ENCODE data around the gene ARHGEF39.

Gene ARHGEF39

GRCh38 chr9:35705836-35706430, 40.9 kb upstream of the ARHGEF39 start:
- no peaks in the 10 kb centered on the region for H3K27me3 ChIP-seq (ENCODE audit: control insufficient read depth in 3 of 3, insufficient read depth in 3 of 3, low read depth in 1 of 3, low read length in 3 of 3)
- H3K23ac ChIP-seq (ENCODE audit: low read depth, low read length, poor library complexity): no peak overlapping the region
- peaks cover 74 to 94% of the 10 kb centered on the region in 2 donors for H3K36me3 ChIP-seq (replicated peaks in 1 of 2; ENCODE audit: control insufficient read depth in 2 of 2, insufficient read depth in 2 of 2, low read length in 2 of 2)
- H2BK15ac ChIP-seq (ENCODE audit: low read length): no peak overlapping the region
- no peak overlapping the region for H2BK120ac ChIP-seq (ENCODE audit: low read depth, low read length)
- no peak overlapping the region for H3K4me2 ChIP-seq (ENCODE audit: insufficient read depth, low read length, poor library complexity, severe bottlenecking)
- no peak overlapping the region for H4K8ac ChIP-seq (ENCODE audit: low read depth, low read length)
- H2BK12ac ChIP-seq (ENCODE audit: low read length): no peak overlapping the region
- H2AK5ac ChIP-seq (ENCODE audit: low read depth, low read length): no peak overlapping the region
- H2BK5ac ChIP-seq (ENCODE audit: low read length): no peak overlapping the region
- no peak overlapping the region for H3K9ac ChIP-seq (ENCODE audit: low read depth, low read length, poor library complexity)
- H3K79me1 ChIP-seq (ENCODE audit: low read depth, low read length): no peaks in the 10 kb centered on the region
- H3K14ac ChIP-seq (ENCODE audit: low read length): no peak overlapping the region
- no peak for DNase-seq (ENCODE audit: low spot score)
- WGBS, 2 donors (ENCODE audit: extremely low coverage in 2 of 2, insufficient read length in 2 of 2, insufficient replicate concordance in 1 of 2): no CpG with 5 or more reads among the region's 7 CpGs
- no peak overlapping the region for H3K27ac ChIP-seq (replicated peaks; ENCODE audit: low read length)
- H3K18ac ChIP-seq (ENCODE audit: low read length): no peak overlapping the region
- no peaks in the 10 kb centered on the region for H3K4me1 ChIP-seq (ENCODE audit: control insufficient read depth in 2 of 2, insufficient read depth in 1 of 2, low read depth in 1 of 2, low read length in 2 of 2)
- H3K4me3 ChIP-seq (ENCODE audit: low read length in 2 of 2): no peak overlapping the region
- no peak overlapping the region for H4K91ac ChIP-seq (ENCODE audit: low read depth, low read length, poor library complexity)
- no peaks in the 10 kb centered on the region for H3K9me3 ChIP-seq (replicated peaks in 1 of 2; ENCODE audit: control insufficient read depth in 2 of 2, insufficient read depth in 1 of 2, low read depth in 1 of 2, low read length in 2 of 2)
- H3K4ac ChIP-seq (ENCODE audit: low read length): no peak overlapping the region
- H2AFZ ChIP-seq (ENCODE audit: low read length): no peak overlapping the region

DNA sequence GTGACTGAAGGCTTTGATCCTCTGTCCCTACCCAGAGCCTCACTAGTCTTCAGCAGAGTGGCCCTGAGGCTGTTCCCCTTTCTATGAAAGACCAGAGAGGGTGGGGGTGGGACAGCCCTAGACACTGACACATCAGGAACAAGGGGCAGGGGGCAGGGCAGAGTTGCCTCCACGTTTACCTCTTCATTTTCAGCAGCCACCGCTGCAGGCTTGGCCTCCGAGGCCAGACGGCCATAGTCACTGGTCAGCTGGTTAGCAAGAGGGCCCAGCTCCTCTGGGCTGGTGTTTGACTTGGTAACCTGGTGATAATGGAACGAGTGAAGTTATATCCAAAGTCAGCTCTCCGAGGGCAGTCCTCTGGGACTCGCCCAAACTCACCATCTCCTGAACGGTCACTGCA, 40.4 kb upstream of the ARHGEF39 start:
- Histone ChIP-seq H2BK120ac (ENCODE audit: low read depth, low read length) (no peak overlapping the region), H3K4me1 (ENCODE audit: control insufficient read depth in 2 of 2, insufficient read depth in 1 of 2, low read depth in 1 of 2, low read length in 2 of 2) (no peaks in the 10 kb centered on the region), H3K36me3 (replicated peaks in 1 of 2; ENCODE audit: control insufficient read depth in 2 of 2, insufficient read depth in 2 of 2, low read length in 2 of 2) (peaks cover 72 to 94% of the 10 kb centered on the region in 2 donors)

DNA sequence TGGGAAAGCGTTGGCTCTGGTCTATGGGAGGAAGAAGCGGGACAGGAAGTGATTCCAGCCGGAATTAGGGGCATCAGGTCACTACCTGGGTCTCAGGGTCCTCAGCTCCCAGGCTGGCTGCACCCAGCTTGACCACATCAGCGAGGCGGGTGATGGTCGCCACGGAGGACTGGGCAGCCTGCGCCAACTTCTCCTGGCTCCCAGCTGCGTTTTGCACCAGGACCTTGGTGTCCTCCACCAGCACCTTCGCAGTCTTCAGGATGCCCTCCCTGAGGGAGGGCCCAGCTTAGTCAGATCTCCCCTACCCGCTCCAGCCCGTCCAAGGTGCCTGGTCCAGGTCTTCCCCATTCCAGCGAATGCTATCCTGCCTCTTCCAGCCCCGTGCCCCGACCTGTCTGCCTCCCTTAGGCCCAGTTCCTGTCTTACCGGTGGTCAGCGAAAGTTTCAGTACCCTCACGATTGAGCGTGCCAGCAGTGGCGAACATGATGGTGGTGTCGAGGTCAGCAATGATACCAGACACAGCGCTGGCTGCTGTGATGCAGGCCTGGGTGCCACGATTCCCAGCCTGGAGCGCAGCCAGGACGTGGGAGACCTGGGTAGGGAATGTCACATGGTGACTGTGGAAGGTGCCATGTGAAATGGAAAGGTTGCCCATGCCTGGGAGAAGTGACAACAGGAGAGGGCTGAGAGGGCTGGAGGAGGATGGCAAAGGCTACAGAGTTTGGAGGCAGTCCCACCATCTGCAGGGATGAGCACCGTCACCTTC, 39.1 kb upstream of the ARHGEF39 start:
- DNase-seq (ENCODE audit: low spot score): no peak
- H2AFZ ChIP-seq (ENCODE audit: low read length): no peak overlapping the region

More for the DNA sequence above, 40.4 kb upstream of the ARHGEF39 start:
- H4K8ac ChIP-seq (ENCODE audit: low read depth, low read length): no peak overlapping the region
- no peak overlapping the region for H2BK12ac ChIP-seq (ENCODE audit: low read length)
- H3K18ac ChIP-seq (ENCODE audit: low read length): no peak overlapping the region
- WGBS, 2 donors (ENCODE audit: extremely low coverage in 2 of 2, insufficient read length in 2 of 2, insufficient replicate concordance in 1 of 2): no CpG with 5 or more reads among the region's 8 CpGs
- H3K9ac ChIP-seq (ENCODE audit: low read depth, low read length, poor library complexity): no peak overlapping the region
- no peak overlapping the region for H4K91ac ChIP-seq (ENCODE audit: low read depth, low read length, poor library complexity)
- no peak overlapping the region for H2AFZ ChIP-seq (ENCODE audit: low read length)
- H2BK5ac ChIP-seq (ENCODE audit: low read length): no peak overlapping the region
- no peaks in the 10 kb centered on the region for H3K79me1 ChIP-seq (ENCODE audit: low read depth, low read length)
- no peak overlapping the region for H3K4me2 ChIP-seq (ENCODE audit: insufficient read depth, low read length, poor library complexity, severe bottlenecking)
- H2BK15ac ChIP-seq (ENCODE audit: low read length): no peak overlapping the region
- no peak overlapping the region for H3K23ac ChIP-seq (ENCODE audit: low read depth, low read length, poor library complexity)
- H3K14ac ChIP-seq (ENCODE audit: low read length): no peak overlapping the region
- H3K4ac ChIP-seq (ENCODE audit: low read length): no peak overlapping the region
- no peaks in the 10 kb centered on the region for H3K9me3 ChIP-seq (replicated peaks in 1 of 2; ENCODE audit: control insufficient read depth in 2 of 2, insufficient read depth in 1 of 2, low read depth in 1 of 2, low read length in 2 of 2)
- no peak for DNase-seq (ENCODE audit: low spot score)
- H3K27ac ChIP-seq (replicated peaks; ENCODE audit: low read length): no peak overlapping the region
- no peak overlapping the region for H3K4me3 ChIP-seq (ENCODE audit: low read length in 2 of 2)
- H2AK5ac ChIP-seq (ENCODE audit: low read depth, low read length): no peak overlapping the region
- H3K27me3 ChIP-seq (ENCODE audit: control insufficient read depth in 3 of 3, insufficient read depth in 3 of 3, low read depth in 1 of 3, low read length in 3 of 3): no peaks in the 10 kb centered on the region

GRCh38 chr9:35702696-35703095, 37.7 kb upstream of the ARHGEF39 start:
- Histone ChIP-seq H3K4me2 (ENCODE audit: insufficient read depth, low read length, poor library complexity, severe bottlenecking) (no peak overlapping the region), H3K9me3 (replicated peaks in 1 of 2; ENCODE audit: control insufficient read depth in 2 of 2, insufficient read depth in 1 of 2, low read depth in 1 of 2, low read length in 2 of 2) (peaks cover 0 to 2% of the 10 kb centered on the region in 2 donors), H3K79me1 (ENCODE audit: low read depth, low read length) (no peaks in the 10 kb centered on the region), H3K9ac (ENCODE audit: low read depth, low read length, poor library complexity) (no peak overlapping the region), H3K18ac (ENCODE audit: low read length) (no peak overlapping the region), H2AFZ (ENCODE audit: low read length) (no peak overlapping the region), H3K4me1 (ENCODE audit: control insufficient read depth in 2 of 2, insufficient read depth in 1 of 2, low read depth in 1 of 2, low read length in 2 of 2) (no peaks in the 10 kb centered on the region), H2BK12ac (ENCODE audit: low read length) (no peak overlapping the region), H3K27ac (replicated peaks; ENCODE audit: low read length) (no peak overlapping the region), H3K4me3 (ENCODE audit: low read length in 2 of 2) (no peak overlapping the region), H2AK5ac (ENCODE audit: low read depth, low read length) (no peak overlapping the region), H3K23ac (ENCODE audit: low read depth, low read length, poor library complexity) (no peak overlapping the region), H3K36me3 (replicated peaks in 1 of 2; ENCODE audit: control insufficient read depth in 2 of 2, insufficient read depth in 2 of 2, low read length in 2 of 2) (peaks cover 88 to 98% of the 10 kb centered on the region in 2 donors), H2BK15ac (ENCODE audit: low read length) (no peak overlapping the region), H3K14ac (ENCODE audit: low read length) (no peak overlapping the region), H3K4ac (ENCODE audit: low read length) (no peak overlapping the region), H2BK5ac (ENCODE audit: low read length) (no peak overlapping the region), H2BK120ac (ENCODE audit: low read depth, low read length) (no peak overlapping the region), H3K27me3 (ENCODE audit: control insufficient read depth in 3 of 3, insufficient read depth in 3 of 3, low read depth in 1 of 3, low read length in 3 of 3) (no peaks in the 10 kb centered on the region), H4K8ac (ENCODE audit: low read depth, low read length) (no peak overlapping the region), H4K91ac (ENCODE audit: low read depth, low read length, poor library complexity) (no peak overlapping the region)
- no peak for DNase-seq (ENCODE audit: low spot score)
- WGBS, 2 donors (ENCODE audit: extremely low coverage in 2 of 2, insufficient read length in 2 of 2, insufficient replicate concordance in 1 of 2): no CpG with 5 or more reads among the region's 7 CpGs

More for the DNA sequence above, 39.1 kb upstream of the ARHGEF39 start:
- Histone ChIP-seq H3K9ac (ENCODE audit: low read depth, low read length, poor library complexity) (peak overlapping the region; percentile 3), H2BK12ac (ENCODE audit: low read length) (no peak overlapping the region), H4K8ac (ENCODE audit: low read depth, low read length) (no peak overlapping the region), H3K27me3 (ENCODE audit: control insufficient read depth in 3 of 3, insufficient read depth in 3 of 3, low read depth in 1 of 3, low read length in 3 of 3) (no peaks in the 10 kb centered on the region), H3K9me3 (replicated peaks in 1 of 2; ENCODE audit: control insufficient read depth in 2 of 2, insufficient read depth in 1 of 2, low read depth in 1 of 2, low read length in 2 of 2) (no peaks in the 10 kb centered on the region), H3K27ac (replicated peaks; ENCODE audit: low read length) (no peak overlapping the region), H3K18ac (ENCODE audit: low read length) (no peak overlapping the region), H2BK5ac (ENCODE audit: low read length) (no peak overlapping the region), H3K4me2 (ENCODE audit: insufficient read depth, low read length, poor library complexity, severe bottlenecking) (no peak overlapping the region), H3K79me1 (ENCODE audit: low read depth, low read length) (no peaks in the 10 kb centered on the region), H2BK120ac (ENCODE audit: low read depth, low read length) (no peak overlapping the region), H3K4me1 (ENCODE audit: control insufficient read depth in 2 of 2, insufficient read depth in 1 of 2, low read depth in 1 of 2, low read length in 2 of 2) (no peaks in the 10 kb centered on the region), H2BK15ac (ENCODE audit: low read length) (no peak overlapping the region), H3K4ac (ENCODE audit: low read length) (no peak overlapping the region), H3K36me3 (replicated peaks in 1 of 2; ENCODE audit: control insufficient read depth in 2 of 2, insufficient read depth in 2 of 2, low read length in 2 of 2) (peaks cover 81 to 98% of the 10 kb centered on the region in 2 donors), H2AK5ac (ENCODE audit: low read depth, low read length) (no peak overlapping the region), H3K4me3 (ENCODE audit: low read length in 2 of 2) (peak overlapping the region in 1 of 2 donors; percentile 12), H4K91ac (ENCODE audit: low read depth, low read length, poor library complexity) (no peak overlapping the region), H3K23ac (ENCODE audit: low read depth, low read length, poor library complexity) (no peak overlapping the region), H3K14ac (ENCODE audit: low read length) (no peak overlapping the region)
- no CpG with 5 or more reads among the region's 26 CpGs for WGBS, 2 donors (ENCODE audit: extremely low coverage in 2 of 2, insufficient read length in 2 of 2, insufficient replicate concordance in 1 of 2)

Measured in neuronal stem cell (in vitro differentiated cells).